HG02623 (cell line): ENCODE data around the gene PLXDC1.
"Not testable (repeated sequence)": the region's sequence is repeated elsewhere in the genome, so short reads cannot be mapped to it uniquely, and the experiment has no call there.

Source experiments
- ATAC-seq: cut with Tn5 transposase; IDR thresholded peaks from one replicate; pipeline ENCODE4 v1.9.1; 2021; ENCODE audit warnings: moderate library complexity; ENCODE audit not compliant: unreplicated experiment

Gene PLXDC1

GRCh38 chr17:39130205-39130604 is 21.2 kb downstream of the PLXDC1 start:
- no peak for ATAC-seq

GRCh38 chr17:39129544-39129943 is 21.9 kb downstream of the PLXDC1 start:
- not testable (repeated sequence) for ATAC-seq

DNA sequence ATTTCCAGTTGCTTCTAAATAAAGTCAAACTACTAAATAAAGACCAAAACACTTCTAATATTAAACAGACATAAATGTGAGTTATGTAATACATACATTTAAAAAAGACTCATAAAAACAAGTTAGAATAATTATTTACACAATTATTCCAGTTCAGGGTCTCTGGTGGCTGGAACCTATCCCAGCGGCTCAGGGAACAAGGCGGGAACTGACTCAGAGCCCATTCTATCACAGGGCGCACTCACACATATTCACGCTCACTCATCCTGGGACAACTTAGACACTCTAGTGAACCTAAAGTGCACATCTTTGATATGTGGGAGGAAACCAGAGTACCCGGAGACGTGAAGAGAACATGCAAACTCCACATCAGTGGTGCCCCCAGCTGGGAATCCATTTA is 25.0 kb downstream of the PLXDC1 start:
- ATAC-seq, result no peak

- ATAC-seq, result no peak
These were observed 26.1 kb downstream of the PLXDC1 start for GRCh38 chr17:39125143-39125875.

DNA sequence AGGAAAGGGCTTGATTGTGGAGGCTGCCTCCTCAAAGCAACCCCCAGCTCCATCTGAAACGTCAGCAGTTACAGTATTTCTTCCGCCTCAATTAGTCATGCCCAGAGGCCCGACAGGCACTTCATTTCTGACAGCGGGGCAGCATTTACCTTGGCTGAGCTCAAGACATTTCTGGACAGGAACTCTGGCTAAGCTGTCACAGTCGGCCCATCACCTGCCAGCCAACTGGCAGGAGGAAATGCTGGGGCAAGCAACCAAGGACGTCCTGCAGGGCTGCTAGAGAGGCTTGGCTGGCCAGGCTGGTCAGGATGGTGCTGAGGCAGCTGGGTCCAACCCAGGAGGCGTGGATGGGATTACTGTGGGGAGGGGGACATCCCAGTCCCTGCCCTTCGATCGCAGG is 27.8 kb downstream of the PLXDC1 start:
- no peak for ATAC-seq

DNA sequence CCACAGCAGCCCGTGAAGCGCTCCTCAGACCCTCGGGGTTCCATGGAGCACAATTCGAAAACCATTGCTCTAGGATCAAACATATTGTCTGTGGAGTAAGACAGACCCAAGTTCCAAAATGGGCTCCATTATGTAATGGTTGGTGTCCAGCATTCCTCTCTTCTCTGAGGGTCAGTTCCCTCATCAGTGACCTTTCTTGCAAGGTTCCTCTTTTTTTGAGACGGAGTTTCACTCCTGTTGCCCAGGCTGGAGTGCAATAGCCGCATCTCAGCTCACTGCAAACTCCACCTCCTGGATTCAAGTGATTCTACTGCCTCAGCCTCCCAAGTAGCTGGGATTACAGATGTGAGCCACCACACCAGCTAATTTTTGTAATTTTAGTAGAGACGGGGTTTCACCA is 28.4 kb downstream of the PLXDC1 start:
- no peak for ATAC-seq

GRCh38 chr17:39121919-39122318 is 29.5 kb downstream of the PLXDC1 start:
- ATAC-seq, result not testable (repeated sequence)

- no peak for ATAC-seq
These were observed 32.6 kb downstream of the PLXDC1 start for GRCh38 chr17:39118674-39119419.

GRCh38 chr17:39116224-39116623 is 35.2 kb downstream of the PLXDC1 start:
- no peak for ATAC-seq

GRCh38 chr17:39115135-39115534 is 36.3 kb downstream of the PLXDC1 start:
- no peak for ATAC-seq

DNA sequence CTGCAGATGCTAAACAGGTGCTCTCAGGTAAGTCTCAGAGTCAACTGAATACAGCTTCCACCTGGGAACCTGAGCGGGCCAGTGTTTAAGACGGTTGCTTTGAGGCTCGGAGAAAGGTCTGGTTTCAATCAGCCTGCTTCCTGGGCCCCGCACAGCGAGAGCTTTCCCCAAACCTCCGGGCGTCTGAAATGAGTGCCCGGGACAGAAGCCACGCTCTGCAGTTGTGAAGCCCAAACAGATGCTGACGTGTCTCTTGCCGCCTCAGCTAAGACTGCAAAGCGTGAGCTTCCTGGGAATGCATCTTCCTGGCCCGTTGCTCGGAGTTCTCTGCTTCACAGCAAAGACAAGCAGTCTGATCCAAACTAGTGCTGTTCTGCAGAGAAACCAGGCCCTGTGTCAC is 36.7 kb downstream of the PLXDC1 start:
- no peak for ATAC-seq

GRCh38 chr17:39113871-39114270 is 37.6 kb downstream of the PLXDC1 start:
- no peak for ATAC-seq

- no peak for ATAC-seq
These were observed 40.9 kb downstream of the PLXDC1 start for GRCh38 chr17:39110435-39111136.

- ATAC-seq, result no peak
These were observed 42.7 kb downstream of the PLXDC1 start for GRCh38 chr17:39108461-39109375.

DNA sequence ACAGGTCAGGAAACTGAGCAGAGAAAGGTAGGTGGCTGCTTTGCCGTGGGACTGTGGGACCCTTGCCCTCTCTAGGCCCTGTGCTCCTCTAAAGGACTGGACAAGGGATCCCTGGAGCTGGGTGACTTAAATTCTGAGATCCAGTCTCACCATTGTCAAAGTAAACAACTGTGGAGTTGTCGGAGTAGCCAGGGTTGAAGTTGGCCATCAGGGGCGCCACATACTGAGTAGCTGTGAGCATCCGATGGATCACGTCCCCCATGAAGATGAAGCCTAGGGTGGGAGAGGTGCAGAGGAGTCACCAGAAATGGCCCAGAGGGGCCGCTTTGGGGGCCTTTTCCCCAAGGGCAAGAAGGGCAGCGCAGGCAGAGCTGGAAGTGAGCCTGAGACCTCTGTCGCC is 43.5 kb downstream of the PLXDC1 start:
- ATAC-seq, result no peak

DNA sequence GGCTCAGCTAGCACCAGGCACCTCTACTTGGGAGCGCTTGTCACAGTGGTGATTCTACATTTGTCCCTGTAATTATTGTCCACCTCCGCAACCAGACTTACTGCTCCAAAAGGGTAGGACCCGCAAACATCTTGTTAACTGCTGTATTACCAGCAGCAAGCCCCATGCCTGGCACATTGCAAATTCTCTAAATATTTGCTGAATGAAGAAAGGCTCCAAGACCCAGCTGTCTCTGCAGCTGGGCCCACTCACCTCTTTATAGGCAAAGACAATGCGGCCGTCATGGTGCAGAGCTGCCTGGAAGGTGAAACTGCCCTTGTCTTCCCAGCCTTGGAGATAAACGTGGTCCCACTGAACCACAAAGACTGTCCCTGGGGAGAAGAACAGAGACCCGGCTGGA is 44.3 kb downstream of the PLXDC1 start:
- ATAC-seq, result no peak

- no peak for ATAC-seq
These were observed 45.7 kb downstream of the PLXDC1 start for GRCh38 chr17:39105705-39106104.

DNA sequence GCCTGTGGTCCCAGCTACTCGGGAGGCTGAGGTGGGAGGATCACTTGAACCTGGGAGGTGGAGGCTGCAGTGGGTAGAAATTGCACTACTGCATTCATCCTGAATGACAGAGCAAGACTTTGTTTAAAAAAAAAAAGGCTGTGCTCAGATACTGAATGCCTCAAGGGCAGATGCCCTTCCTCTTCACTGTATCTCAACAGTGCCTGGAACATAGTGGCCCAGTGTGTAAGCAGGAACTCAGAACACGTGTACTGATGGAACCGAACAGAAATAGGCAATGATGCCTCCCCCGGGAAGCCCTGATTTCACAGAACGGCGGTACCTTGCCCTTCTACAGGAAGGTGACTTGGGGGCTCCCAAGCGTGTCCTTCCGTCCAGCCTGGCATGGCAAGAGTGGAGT is 46.8 kb downstream of the PLXDC1 start:
- ATAC-seq, result no peak

DNA sequence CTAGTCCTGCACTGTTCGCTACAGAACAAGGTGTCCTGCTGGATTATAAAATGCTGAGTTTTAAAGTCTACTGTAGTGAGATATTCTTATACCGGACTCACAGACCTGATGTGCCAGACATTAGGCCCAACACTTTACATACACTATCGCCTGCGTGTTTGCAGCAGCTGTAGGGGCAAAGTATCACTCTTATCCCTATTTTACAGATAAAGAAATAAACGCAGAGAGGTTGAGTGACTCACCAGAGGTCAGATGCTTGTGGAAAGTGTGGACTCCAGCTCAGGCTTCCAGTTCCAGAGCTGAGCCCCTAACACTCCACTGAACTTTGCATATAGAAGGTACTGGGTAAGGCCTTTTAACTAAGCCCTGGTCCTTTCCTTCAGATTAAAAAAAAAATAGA is 47.4 kb downstream of the PLXDC1 start:
- no peak for ATAC-seq

DNA sequence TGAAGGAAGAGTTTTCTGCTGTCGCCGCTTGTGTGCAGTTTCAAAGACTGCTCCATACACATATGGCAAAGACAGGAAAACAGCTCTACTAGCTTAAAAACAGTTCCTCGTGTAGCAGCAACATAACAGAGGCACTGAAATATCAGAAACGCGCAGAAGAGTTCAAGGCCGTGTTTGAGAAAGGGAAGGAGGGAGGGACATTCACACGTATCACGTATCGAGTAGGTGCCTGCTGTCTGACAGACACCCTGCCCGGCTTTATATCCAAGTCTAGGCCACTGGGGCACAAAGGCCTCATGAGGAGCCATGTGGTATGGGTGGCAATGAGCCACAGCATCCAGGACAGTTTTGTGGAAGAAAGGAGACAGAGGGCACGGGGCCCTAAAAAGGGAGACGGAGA is 50.3 kb downstream of the PLXDC1 start:
- no peak for ATAC-seq

GRCh38 chr17:39100530-39100929 is 50.9 kb downstream of the PLXDC1 start:
- no peak for ATAC-seq
